ENCODE measurements around the gene TARS2.

The TARS2 gene, protein sequence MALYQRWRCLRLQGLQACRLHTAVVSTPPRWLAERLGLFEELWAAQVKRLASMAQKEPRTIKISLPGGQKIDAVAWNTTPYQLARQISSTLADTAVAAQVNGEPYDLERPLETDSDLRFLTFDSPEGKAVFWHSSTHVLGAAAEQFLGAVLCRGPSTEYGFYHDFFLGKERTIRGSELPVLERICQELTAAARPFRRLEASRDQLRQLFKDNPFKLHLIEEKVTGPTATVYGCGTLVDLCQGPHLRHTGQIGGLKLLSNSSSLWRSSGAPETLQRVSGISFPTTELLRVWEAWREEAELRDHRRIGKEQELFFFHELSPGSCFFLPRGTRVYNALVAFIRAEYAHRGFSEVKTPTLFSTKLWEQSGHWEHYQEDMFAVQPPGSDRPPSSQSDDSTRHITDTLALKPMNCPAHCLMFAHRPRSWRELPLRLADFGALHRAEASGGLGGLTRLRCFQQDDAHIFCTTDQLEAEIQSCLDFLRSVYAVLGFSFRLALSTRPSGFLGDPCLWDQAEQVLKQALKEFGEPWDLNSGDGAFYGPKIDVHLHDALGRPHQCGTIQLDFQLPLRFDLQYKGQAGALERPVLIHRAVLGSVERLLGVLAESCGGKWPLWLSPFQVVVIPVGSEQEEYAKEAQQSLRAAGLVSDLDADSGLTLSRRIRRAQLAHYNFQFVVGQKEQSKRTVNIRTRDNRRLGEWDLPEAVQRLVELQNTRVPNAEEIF

DNA sequence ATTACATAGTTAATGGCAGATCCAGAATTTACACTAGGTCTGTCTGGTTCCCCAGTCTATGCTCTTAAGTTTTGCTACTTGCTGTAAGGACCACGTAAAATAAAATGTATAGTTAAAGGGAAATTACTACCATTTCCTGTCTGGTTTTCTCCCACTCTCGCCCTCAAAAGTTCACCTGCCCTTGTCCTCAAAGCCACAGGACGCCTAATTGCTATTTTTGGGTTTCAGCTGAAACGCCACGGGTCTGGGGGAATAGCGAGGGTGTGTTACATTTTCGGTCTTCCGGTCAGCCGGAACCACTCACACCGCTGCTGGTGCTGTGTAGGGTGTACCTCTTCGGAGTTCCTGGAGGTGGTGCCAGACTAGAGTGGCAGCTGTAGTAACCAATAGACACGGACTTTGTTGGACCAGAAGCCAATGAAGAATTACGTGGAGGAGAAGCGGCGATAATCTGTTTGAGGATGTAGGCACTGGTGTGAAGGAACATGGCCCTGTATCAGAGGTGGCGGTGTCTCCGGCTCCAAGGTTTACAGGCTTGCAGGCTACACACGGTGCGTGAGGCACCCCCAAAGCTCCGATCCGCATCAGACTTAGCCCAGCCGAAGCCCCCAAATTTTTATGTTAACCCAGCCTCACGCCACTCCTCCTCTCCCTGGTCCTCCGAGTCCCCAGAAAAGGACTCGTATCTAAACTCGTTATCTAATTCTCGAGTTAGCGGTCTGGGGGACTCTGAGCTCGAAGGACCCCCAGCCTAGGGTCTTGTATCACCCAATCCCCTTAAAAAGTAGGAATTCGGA lies at the start of gene TARS2:
TSS of gene TARS2 (plus strand) at position 454 of the 797 bp plus-strand sequence. CDS start at position 486, 32 bp downstream.
- peak; percentile 99 for DNase-seq

DNA sequence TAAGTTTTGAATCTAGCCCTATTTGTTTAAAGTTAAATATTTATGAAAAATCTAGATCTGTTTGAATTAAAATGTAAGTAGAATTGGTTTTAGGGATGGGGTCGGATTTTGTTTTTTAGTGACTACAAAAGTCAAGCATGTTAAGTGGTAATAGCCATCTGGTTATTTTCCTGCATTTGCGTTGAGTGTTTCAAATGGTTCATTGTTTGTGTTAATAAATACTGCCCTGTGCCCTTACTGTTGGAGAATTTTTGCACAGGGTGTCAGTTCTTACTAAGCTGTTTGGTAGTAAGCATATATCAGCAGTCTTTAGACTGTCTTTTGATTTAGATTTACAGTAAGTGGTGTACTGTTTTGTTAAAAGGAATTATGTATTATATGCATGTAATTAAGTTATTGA lies 46.1 kb upstream of the TARS2 start:
- no peak for DNase-seq

DNA sequence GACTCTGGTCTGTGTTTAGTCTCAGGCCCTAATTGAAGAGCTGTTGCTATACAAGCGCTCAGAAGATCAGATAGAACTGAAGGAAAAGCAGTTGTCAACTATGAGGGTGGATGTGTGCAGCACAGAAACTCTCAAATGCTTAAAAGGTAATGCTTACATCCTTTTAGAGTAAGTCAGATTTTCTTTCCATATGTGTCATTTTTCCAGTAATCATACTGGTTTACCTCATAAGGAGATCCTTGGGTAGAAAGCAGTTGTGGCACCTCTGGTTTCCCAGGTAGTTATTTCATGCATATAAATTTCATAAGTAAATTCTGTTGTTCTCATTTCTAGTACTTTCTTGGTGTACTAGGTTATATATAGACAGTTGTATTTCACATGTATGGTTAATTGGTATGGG lies 43.0 kb upstream of the TARS2 start:
- DNase-seq: no peak

DNA sequence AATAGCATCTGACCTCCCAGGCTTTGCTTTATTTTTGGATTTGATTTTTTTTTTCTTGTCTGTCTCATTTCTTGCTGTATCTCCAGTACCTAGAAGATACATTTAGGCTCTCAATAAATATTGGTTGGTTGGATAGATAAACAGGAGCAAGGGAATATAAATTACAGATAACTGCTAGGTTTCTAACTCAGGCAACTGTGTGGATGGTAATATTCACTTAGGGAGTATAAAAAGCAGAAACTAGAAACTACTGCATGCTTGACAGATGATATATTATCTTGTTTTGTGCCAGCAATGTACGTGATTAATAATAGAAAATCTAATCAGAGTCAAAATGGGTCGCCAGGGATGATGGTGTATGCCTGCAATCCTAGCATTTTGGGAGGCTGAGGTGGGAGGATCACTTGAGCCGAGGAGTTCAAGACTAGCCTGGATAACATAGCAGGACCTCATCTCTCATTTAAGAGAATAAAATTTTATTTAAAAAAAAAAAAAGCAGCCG lies 31.0 kb upstream of the TARS2 start:
- DNase-seq: no peak

DNA sequence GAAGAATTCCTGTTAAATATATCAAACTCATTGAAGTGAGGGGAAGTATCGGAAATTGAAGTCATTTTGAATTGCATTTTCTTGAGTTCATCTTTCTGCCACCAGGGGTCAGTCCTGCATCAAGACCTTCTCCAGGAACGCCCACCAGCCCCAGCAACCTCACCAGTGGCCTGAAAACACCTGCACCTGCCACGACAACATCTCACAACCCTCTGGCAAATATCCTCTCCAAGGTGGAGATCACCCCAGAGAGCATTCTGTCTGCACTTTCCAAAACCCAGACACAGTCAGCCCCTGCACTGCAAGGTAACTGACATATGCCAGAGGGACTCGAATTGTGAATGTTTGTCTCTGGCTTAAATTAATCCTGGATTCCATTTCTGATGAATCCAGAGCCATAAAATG lies 22.8 kb upstream of the TARS2 start:
- peak; percentile 36 for DNase-seq

DNA sequence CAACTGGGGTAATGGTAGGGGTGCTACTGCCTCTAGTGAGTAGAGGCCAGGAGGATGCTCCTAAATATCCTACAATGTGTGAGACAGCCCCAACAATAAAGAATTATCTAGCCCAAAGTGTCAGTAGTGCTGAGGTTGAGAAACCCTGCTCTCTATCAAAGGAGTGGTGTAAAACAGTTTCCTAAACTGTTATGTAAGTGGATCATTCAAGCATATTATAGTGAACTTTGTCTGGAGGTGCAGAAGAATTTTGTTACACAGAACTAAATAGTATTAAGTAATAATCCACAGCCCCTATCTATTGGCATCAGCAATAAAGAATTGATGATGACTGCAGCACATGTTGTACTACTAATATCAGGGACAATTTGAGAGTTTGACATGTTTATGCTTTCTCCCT lies 20.3 kb upstream of the TARS2 start:
- no peak for DNase-seq

DNA sequence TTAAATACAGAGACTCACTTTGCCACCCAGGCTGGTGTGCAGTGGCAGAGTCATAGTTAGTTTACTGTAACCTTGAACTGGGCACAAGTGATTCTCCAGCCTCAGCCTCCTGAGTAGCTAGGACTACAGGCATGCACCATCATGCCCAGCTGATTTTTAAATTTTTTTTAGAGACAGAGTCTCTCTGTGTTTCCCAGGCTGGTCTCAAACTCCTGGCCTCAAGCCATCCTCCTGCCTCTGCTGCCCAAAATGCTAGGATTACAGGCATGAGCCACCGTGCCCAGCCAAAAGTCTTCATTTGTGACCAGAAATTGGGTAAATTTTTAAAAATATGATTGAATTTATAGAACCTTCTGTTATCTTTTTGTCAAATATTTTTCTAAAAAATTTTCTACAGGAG lies 17.9 kb upstream of the TARS2 start:
- no peak for DNase-seq

DNA sequence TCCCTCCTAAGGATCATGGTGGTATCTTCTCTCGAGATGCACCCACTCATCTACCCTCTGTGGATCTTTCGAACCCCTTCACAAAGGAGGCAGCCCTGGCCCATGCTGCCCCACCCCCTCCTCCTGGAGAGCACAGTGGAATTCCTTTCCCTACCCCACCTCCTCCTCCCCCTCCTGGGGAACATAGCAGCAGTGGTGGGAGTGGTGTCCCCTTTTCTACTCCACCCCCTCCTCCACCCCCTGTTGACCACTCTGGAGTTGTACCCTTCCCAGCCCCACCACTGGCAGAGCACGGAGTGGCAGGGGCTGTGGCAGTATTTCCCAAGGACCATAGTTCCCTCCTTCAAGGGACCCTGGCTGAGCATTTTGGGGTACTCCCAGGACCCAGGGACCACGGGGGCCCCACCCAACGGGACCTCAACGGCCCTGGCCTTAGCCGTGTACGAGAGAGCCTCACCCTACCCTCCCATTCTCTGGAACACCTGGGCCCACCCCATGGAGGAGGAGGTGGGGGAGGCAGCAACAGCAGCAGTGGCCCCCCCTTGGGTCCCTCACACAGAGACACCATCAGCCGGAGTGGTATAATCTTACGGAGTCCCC lies 14.5 kb upstream of the TARS2 start:
- DNase-seq: no peak

DNA sequence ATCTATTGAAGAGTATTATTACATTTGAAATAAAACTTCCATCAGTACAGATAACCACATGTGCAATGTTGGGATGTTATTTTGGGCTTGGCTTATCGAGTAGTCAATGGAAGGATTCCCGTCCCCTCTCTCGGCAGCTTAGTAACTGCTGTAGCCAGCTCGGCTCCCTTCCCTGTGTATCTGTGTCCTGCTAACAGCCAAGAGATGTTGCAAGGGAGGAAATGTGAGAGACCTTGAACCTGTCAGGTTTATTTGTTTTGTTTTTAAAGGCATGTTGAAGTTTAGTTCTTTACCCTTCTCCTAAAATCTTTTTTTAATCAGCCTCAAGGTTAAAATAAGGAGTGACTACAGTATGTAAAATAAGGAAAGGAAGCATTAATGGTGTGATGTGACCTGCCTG lies 13.6 kb upstream of the TARS2 start:
- no peak for DNase-seq

DNA sequence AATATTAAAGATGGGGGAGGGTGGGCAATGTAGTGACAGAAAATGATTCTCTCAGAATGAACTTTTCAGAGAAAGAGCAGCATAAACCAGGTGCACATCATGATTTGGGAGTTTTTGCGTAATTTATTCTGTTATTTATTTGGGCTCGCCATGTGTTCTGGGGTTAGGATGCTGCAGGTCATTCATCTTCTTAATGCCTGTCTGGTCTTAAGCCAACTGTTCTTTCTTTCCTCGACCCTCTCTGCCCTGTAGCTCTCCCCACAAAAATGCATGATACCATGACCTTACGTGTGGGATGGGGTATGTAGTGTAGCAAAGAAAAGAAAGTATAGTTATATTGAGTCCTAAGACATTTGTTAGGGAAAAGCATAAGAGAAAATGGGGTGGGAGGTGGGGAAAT lies 12.3 kb upstream of the TARS2 start:
- DNase-seq: no peak

DNA sequence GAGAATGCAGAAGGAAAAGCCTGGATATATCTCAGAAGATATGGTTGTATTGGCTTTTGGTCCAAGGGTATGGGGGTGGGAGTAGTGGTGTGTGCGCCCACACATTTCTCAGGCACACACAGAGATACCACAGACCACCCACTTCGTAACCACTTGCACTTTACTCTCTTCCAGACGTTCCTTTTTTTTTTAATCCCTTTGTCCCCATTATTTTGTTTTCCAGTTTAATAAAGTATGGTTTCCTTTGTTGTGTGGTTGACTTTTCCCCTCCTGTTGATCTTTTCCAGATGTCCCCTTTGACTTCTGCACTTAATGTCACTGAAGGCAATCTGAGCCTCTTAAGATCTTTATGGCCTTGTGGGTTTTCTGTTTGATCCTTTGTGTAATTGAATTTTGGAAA lies 10.5 kb upstream of the TARS2 start:
- no peak for DNase-seq

DNA sequence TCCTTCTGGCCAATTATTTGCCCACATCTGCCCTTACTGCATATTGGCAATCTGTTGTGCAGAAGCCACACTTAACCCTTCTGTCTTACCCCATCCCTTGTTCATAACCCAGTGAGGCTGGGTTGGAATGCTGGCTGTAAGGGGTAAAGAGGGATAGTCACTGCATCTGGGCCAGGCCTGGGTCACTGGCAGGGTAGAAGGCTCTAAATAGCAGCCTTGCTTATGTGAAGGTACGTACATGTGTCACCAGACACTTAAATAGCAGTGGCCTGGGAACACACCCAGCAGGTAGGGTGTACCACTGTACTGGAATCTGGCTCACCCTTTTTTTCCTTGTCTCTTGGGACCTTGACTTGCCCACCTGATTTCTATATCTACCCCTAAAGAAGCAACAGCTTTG lies 9.9 kb upstream of the TARS2 start:
- no peak for DNase-seq

DNA sequence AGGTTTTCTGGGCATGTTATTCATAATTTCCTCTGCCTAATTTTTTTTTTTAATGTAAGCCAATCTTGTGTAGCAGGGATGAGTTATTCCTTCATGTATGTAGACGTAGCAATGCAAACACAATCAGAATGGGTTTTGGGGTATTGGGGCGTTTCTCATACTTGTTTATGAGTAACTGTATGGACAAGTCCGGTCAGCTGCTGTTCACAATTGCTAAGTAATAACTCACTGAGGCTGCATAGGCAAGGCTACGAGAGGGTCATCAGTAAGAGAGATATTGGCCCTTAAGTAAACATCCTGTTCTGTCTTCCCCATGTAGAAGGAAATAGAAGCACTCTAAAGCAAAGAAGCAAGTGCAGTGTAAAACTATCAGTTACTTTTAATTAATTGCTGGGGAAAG lies 9.5 kb upstream of the TARS2 start:
- no peak for DNase-seq

DNA sequence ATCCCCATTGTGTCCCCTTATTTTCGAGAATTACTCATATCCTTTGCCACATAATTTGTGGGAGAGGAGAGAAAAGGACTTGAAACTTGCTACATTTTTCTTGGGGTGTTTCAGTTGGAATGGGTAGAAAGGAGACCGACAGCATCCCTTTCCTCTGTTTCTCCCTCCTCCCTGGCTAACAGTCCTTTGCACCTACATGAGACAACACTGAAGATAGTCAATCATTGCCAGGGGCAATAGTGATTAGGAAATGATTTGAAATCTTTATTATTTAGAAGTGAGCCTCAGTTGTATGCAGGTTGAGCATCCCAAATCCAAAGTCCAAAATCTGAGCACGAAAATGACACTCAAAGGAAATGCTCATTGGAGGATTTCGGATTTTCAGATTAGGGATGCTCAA lies 7.8 kb upstream of the TARS2 start:
- no peak for DNase-seq

DNA sequence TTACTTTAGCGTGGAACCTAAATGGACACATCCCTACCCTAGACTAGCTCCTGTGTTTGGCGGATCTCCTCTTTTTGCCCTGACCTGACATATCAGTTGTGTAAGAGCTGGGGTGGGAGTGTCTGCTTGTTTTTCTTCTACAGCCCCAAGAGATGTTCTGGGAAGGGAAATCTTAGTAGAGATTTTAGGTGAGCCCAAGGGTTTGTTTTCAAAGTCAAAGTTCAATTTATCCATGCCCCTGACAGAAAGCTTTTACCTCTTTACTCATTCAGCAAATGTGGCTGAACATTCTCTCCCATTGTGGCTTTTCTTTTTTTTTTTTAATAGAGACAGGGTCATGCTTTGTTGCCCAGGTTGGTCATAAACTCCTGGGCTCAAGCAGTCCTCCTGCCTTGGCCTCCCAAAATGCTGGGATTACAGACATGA lies 7.3 kb upstream of the TARS2 start:
- no peak for DNase-seq

DNA sequence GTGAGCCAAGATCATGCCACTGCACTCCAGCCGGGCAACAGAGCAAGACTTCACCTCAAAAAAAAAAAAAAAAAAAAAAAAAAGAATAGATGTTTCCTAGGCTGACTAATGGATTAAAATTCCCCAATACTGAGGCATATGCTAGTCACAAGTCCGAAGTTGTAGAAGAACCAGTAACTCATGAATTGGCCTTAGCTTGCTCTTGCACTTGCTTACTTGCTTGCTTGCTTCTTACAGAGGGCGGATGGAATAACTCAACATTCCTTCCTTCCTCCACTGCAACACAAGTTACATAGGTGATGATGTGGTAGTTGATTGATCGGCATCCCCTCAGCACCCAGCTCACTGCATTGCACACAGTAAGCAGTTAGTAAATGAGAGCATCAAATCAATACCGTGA lies 2.8 kb upstream of the TARS2 start:
- DNase-seq: no peak

DNA sequence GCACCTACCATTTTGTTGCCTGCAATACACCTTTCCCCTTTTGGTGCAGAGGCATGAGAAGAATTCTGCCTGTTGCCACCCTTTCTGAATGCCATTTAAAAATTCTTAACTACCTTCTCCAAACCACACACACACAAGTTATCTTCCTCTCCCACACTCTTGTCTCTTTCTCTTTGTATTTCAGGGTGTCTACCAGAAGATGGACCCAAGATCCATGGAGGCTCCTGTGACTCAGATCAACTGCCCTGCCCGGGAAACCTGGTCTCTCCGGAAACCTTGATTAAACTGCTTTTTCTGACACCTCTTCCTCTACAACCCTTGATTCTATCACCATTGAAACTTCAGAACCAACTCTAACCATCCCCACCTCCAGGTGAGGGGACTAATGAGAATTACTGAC lies 2.4 kb upstream of the TARS2 start:
- DNase-seq: no peak

DNA sequence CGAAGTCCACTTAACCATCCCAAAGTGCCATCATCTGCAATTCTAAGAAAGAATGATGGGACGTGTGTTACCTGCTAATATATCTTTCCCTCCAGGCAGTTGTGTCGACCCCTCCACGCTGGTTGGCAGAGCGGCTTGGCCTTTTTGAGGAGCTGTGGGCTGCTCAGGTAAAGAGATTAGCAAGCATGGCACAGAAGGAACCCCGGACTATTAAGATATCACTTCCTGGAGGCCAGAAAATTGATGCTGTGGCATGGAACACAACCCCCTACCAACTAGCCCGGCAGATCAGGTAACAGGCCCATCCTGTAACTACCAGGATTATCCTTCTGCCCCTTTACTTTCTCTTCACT lies 520 bp downstream of the TARS2 start:
- no peak for DNase-seq

DNA sequence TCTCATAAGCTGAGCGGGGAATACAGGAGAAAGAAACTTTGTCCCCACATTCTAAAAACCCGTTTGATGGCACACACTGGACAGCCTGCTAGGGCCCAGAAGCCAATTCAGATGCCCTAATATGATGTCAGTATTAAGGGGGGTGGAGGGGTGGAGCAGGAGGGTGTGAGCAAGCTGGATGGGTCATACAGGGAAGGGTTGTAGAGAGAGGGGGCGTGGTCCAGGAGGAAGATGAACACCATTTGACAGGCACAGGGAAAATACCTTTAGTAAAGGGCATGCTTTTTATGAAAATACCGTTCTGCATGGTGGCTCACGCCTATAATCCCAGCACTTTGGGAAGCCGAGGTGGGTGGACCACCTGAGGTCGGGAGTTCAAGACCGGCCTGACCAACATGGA lies 6.0 kb downstream of the TARS2 start:
- no peak for DNase-seq

DNA sequence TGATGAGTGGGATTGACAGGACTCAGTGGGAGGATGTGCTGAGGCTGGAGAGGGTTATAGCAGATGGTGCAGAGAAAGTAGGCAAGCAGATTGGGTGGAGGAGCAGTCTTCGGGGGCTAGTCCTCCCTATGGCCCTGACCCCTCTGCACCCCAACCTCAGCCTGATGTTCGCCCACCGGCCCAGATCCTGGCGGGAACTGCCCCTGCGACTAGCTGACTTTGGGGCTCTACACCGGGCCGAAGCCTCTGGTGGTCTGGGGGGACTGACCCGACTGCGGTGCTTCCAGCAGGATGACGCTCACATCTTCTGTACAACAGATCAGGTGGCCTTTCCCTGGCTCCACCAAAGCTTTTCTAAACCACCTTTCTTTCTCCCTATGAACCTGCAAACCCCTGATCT lies 11.1 kb downstream of the TARS2 start:
- DNase-seq: no peak

DNA sequence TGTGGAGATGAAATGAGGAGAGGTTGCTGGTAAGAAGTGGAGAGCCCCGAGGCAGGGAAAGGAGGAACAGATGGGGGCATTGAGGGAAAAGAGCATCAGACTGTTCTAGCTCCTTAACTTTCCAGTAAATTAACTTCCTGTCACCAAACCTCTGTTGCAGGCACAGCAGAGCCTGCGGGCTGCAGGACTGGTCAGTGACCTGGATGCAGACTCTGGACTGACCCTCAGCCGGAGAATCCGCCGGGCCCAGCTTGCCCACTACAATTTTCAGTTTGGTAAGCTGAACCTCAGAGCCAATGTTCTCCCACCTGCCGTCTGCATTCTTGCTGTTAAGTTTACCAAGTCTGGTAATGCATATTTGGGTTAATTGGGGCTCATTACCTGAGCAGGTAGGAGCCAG lies 18.2 kb downstream of the TARS2 start:
- no peak for DNase-seq

DNA sequence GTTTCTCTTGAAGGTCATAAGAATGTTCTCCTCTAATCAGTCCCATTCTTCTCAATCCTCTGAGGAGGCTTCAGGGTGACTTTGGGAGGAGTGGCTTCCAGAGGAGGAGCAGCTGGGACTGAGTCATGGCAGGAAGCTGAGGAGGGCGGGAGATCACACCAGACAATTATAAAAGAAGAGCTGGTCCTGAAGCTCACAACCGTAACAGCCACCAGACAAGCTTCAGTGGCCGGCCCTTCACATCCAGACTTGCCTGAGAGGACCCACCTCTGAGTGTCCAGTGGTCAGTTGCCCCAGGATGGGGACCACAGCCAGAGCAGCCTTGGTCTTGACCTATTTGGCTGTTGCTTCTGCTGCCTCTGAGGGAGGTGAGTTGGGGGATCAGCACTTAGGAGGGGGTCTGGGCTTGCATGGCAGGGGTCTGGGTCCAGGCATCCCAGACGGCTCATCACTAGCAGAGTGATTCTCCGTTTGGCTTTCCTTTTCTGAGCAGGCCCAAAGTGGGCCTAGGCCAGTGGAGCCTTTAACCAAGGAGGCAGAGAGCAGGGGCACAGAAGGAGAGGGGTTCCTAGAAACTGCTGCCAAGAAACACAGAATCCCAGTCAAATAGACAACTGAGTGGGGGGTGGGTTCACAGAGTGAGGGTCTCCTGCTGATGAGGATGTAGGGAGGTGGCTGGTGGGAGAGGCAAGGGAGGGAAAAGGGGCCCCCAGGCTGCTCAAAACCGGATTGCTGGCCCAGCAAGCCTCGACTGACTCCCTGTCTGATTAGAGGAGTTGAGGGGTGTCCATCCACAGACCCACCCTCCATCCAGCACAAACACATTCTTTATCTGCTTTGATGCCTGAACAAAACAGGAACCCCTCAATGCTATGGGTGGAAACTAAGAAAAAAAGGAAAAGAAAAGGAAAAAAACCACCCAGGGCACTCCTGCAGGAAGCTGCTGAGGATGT lies 21.0 kb downstream of the TARS2 start, which contains the start of gene ECM1:
TSS of gene ECM1 (plus strand) at position 198 of the 953 bp plus-strand sequence. CDS start at position 299, 101 bp downstream.
- DNase-seq: no peak

Measured in NCI-H2081 treated with DMSO at 0.1 percent for 48 hours (cell line).